RWPE2 (cell line): Measurements from ENCODE around the gene SMCHD1.

Experiments used
- ATAC-seq: fragments of 200-7000 bp; cut with Tn5 transposase; 3 replicates; pipeline ENCODE4 v1.9.1; 2021; ENCODE audit warnings: low read depth
- DNase-seq: peaks from one replicate; pipeline ENCODE4 v3.0.0-alpha.2; 2020; ENCODE audit warnings: low spot score
- H3K27ac ChIP-seq: fragments of 450-650 bp; 2 replicates; pipeline ENCODE4 v1.5.1; 2017; ENCODE audit warnings: mild to moderate bottlenecking; ENCODE audit not compliant: poor library complexity, severe bottlenecking
- H3K27me3 ChIP-seq: fragments of 250-450 bp; sonication (Bioruptor Pico); 2 replicates; pipeline ENCODE4 v1.5.1; 2021; ENCODE audit warnings: mild to moderate bottlenecking, moderate library complexity; ENCODE audit not compliant: insufficient read depth, poor library complexity, severe bottlenecking
- H3K36me3 ChIP-seq: fragments of 250-450 bp; sonication (Bioruptor Pico); 2 replicates; pipeline ENCODE4 v1.5.1; 2020; ENCODE audit warnings: low read depth, mild to moderate bottlenecking, moderate library complexity
- H3K4me1 ChIP-seq: fragments of 250-450 bp; sonication (Bioruptor Pico); 2 replicates; pipeline ENCODE4 v1.5.1; 2021; ENCODE audit warnings: mild to moderate bottlenecking, moderate library complexity; ENCODE audit not compliant: insufficient read depth, poor library complexity, severe bottlenecking
- H3K4me3 ChIP-seq: fragments of 250-450 bp; sonication (Bioruptor Pico); 2 replicates; pipeline ENCODE4 v1.5.1; 2021; ENCODE audit warnings: mild to moderate bottlenecking, moderate library complexity; ENCODE audit not compliant: severe bottlenecking
- H3K9me3 ChIP-seq: fragments of 250-450 bp; sonication (Bioruptor Pico); 2 replicates; pipeline ENCODE4 v1.5.1; 2021; ENCODE audit warnings: mild to moderate bottlenecking, moderate library complexity; ENCODE audit not compliant: severe bottlenecking
- TF ChIP-seq, protein P1 (sequence below): fragments of 450-650 bp; IDR thresholded peaks from one replicate; pipeline ENCODE4 v1.5.1; 2017; ENCODE audit warnings: mild to moderate bottlenecking, moderate library complexity; ENCODE audit not compliant: poor library complexity, severe bottlenecking

Gene SMCHD1

DNA sequence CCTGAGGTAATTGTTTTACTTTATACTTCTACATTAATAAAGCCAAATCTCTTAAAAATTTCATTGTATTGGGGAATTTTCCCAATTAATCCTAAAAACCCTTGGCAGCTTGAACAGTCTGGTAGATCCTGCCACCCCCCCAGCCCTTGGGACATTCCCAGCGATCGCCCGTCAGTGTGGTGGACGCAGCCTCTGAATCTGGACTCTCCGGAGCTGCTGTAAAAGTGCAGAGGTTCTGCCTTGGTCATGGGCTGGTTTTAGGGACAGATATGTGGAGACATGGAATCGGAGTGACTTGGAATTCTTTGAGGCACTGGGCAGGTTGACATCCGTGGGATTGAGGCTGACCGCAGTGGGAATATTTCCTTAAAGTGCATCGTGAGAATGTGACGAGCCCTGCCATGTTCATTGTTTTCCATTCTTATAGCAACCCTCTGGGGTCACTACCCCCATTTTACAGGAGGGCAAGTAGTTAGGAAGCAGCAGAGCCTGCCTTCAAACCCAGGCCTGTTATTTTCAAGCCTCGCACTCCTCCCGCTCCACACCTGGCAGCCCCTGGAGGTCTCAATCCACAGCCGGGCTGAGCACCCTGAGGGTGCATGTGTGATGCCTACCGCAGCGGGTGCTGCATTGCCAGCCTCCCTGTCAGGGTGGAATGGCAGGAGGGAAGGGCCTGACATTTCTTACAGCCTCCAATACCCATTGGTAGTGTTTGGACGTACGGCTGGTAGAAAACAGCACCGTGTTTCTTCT, 197.8 kb downstream of the SMCHD1 start:
- Histone ChIP-seq H3K4me1 (no peaks in the 10 kb centered on the region), H3K9me3 (no peaks in the 10 kb centered on the region), H3K27me3 (peaks cover 16% of the 10 kb centered on the region), H3K36me3 (no peaks in the 10 kb centered on the region), H3K4me3 (no peak overlapping the region), H3K27ac (no peak overlapping the region)
- no peak for DNase-seq
- TF ChIP-seq, protein P1, sequence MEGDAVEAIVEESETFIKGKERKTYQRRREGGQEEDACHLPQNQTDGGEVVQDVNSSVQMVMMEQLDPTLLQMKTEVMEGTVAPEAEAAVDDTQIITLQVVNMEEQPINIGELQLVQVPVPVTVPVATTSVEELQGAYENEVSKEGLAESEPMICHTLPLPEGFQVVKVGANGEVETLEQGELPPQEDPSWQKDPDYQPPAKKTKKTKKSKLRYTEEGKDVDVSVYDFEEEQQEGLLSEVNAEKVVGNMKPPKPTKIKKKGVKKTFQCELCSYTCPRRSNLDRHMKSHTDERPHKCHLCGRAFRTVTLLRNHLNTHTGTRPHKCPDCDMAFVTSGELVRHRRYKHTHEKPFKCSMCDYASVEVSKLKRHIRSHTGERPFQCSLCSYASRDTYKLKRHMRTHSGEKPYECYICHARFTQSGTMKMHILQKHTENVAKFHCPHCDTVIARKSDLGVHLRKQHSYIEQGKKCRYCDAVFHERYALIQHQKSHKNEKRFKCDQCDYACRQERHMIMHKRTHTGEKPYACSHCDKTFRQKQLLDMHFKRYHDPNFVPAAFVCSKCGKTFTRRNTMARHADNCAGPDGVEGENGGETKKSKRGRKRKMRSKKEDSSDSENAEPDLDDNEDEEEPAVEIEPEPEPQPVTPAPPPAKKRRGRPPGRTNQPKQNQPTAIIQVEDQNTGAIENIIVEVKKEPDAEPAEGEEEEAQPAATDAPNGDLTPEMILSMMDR: no peak
- ATAC-seq: no peak

DNA sequence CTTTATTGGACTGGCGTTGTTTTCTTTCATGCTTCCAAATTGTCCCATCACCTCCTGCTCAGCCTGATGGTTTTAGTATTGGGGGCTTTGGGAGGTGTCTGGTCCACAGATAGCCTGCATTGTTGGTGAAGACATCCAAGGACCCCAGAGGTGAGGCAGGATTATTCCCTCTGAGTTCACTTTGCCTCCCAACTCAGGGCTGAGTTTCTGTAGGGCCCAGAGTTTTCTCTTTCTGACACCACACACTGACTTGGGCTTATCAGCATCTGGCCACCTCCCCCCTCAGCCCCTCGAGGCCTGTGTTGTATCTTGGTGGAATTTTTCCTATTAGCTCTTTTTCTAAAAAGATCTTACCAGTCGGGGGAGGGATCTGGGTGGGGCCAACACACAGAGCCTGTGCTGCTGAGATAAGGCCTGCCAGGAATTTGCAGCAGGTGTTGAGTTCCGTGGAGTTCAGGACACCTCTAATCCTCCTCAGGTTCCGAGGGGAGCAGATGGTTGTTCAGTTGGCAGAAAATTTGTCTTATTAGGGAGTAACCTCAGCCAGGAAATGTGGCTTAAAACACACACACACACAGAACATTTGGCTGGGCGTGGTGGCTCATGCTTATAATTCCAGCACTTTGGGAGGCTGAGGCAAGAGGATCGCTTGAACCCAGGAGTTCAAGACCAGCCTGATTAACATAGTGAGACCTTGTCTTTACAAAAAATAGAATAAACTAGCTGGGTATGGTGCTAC, 198.6 kb downstream of the SMCHD1 start:
- DNase-seq (no peak), ATAC-seq (no peak)
- Histone ChIP-seq H3K27me3 (peaks cover 9% of the 10 kb centered on the region), H3K36me3 (no peaks in the 10 kb centered on the region), H3K27ac (no peak overlapping the region), H3K4me3 (no peak overlapping the region), H3K9me3 (no peaks in the 10 kb centered on the region), H3K4me1 (no peaks in the 10 kb centered on the region)
- TF ChIP-seq, protein P1: no peak
